K562 (cell line): Measurements from ENCODE around the gene BLM. TPM values are rescaled to one million over a fixed set of nuclear protein-coding genes. Genes with fewer than 3 reads are reported as not detected.

Source experiments
- ATF1 ChIP-seq, 2 experiments: fragments of 450-650 bp in 1 of 2; IDR thresholded peaks; 2 replicates each; pipeline ENCODE4 v1.6.1; 2016; ENCODE audit warnings: missing compliant biosample characterization in 1 of 2, missing genetic modification characterization in 1 of 2
- ETS2 ChIP-seq: IDR thresholded peaks from 2 replicates; pipeline ENCODE4 v1.6.1; 2016; ENCODE audit warnings: borderline replicate concordance, missing genetic modification characterization, mild to moderate bottlenecking, moderate library complexity, missing compliant biosample characterization; ENCODE audit not compliant: poor library complexity, severe bottlenecking
- NR2C2 ChIP-seq, 2 experiments: fragments of 200-800 bp in 1 of 2; sonication (Bioruptor generic) in 1 of 2; sonication (generic) in 1 of 2; formaldehyde crosslinking in 1 of 2; IDR thresholded peaks; 2 replicates each; pipeline versions ENCODE4 v1.6.1 to v1.8.0; 2016 to 2022; ENCODE audit warnings: mild to moderate bottlenecking in 1 of 2, missing compliant biosample characterization in 1 of 2, missing genetic modification characterization in 1 of 2, missing genetic modification reagents in 1 of 2
- polyA plus RNA-seq, 8 experiments: library from polyadenylated mRNA; depleted of rRNA in 4 of 8; stranded (reverse) in 5 of 8; unstranded in 3 of 8; fragments of >200 nt; fragmentation: Nextera tagmentation in 2 of 8; fragmentation: Illumina TruSeq in 1 of 8; extraction: Ambion mirVana in 2 of 8; extraction: Trizol in 1 of 8; gene quantifications; 2 replicates each; pipeline versions ENCODE4 v1.2.1 to v1.2.3, GENCODE V29; 2011 to 2014; ENCODE audit warnings: inconsistent platforms in 1 of 8, missing spikeins in 1 of 8
- total RNA-seq, 7 experiments: library from RNA; depleted of rRNA in 6 of 7; stranded (reverse); fragments of >200 nt in 6 of 7; fragmentation: Illumina TruSeq in 2 of 7; extraction: Trizol in 2 of 7; gene quantifications; 2 replicates each; pipeline versions ENCODE4 v1.2.1 to v1.2.3, GENCODE V29; 2011 to 2021; ENCODE audit warnings: low replicate concordance in 1 of 7
- TF ChIP-seq, protein P1 (sequence below): fragments of 250-450 bp; sonication (Bioruptor Pico); IDR thresholded peaks from 2 replicates; pipeline ENCODE4 v1.4.0; 2020

BLM gene
- total and polyA plus RNA-seq, 9 of the 15 experiments (the other 6 are each of a cell fraction or from before 2014, with no cell fraction given), result 21.0 to 56.0 (median 43.9) TPM

DNA sequence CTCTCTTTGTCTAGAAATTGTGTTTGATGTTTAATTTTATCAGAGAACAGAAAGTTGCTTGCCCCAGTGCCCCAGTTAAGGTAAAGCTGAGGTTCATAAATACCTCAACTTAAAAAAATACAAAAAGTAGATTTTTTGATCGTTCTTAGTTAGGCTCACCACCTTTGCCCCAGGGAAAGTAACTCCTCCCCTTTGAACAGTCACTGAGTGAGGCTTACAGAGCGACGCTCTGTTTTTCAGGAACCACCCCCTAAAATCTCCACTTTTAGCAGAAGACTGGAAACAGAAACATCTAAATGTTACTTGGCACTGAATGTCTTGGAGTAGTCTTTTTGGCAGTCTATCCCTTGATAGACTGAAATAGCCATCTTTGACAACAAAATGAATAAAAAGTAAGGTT is 24.9 kb downstream of the BLM start (continued):
- TF ChIP-seq, protein P1, sequence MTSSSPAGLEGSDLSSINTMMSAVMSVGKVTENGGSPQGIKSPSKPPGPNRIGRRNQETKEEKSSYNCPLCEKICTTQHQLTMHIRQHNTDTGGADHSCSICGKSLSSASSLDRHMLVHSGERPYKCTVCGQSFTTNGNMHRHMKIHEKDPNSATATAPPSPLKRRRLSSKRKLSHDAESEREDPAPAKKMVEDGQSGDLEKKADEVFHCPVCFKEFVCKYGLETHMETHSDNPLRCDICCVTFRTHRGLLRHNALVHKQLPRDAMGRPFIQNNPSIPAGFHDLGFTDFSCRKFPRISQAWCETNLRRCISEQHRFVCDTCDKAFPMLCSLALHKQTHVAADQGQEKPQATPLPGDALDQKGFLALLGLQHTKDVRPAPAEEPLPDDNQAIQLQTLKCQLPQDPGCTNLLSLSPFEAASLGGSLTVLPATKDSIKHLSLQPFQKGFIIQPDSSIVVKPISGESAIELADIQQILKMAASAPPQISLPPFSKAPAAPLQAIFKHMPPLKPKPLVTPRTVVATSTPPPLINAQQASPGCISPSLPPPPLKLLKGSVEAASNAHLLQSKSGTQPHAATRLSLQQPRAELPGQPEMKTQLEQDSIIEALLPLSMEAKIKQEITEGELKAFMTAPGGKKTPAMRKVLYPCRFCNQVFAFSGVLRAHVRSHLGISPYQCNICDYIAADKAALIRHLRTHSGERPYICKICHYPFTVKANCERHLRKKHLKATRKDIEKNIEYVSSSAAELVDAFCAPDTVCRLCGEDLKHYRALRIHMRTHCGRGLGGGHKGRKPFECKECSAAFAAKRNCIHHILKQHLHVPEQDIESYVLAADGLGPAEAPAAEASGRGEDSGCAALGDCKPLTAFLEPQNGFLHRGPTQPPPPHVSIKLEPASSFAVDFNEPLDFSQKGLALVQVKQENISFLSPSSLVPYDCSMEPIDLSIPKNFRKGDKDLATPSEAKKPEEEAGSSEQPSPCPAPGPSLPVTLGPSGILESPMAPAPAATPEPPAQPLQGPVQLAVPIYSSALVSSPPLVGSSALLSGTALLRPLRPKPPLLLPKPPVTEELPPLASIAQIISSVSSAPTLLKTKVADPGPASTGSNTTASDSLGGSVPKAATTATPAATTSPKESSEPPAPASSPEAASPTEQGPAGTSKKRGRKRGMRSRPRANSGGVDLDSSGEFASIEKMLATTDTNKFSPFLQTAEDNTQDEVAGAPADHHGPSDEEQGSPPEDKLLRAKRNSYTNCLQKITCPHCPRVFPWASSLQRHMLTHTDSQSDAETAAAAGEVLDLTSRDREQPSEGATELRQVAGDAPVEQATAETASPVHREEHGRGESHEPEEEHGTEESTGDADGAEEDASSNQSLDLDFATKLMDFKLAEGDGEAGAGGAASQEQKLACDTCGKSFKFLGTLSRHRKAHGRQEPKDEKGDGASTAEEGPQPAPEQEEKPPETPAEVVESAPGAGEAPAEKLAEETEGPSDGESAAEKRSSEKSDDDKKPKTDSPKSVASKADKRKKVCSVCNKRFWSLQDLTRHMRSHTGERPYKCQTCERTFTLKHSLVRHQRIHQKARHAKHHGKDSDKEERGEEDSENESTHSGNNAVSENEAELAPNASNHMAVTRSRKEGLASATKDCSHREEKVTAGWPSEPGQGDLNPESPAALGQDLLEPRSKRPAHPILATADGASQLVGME (CRISPR knock-in tag), result no peak
- TF ChIP-seq ATF1 (CRISPR knock-in tag; IDR thresholded peaks at IDR 0.05) (no peak), ATF1 (tag; IDR thresholded peaks at IDR 0.05) (0 out of 2 replicates have a peak, but pooled peaks have one; percentile 16), NR2C2 (CRISPR knock-in tag; IDR thresholded peaks at IDR 0.05) (no peak), NR2C2 (tag; IDR thresholded peaks at IDR 0.05) (peak; percentile 10), ETS2 (tag) (no peak)
